ENCODE measurements around the gene BDKRB2. TPM values are rescaled to one million over a fixed set of nuclear protein-coding genes. Genes with fewer than 3 reads are reported as not detected.
A peak's percentile ranks its signal among the peaks of the same experiment; 100 is the strongest.

The BDKRB2 gene
- total RNA-seq, 6 donors from 2014 or later: 0.78 to 4.0 (median 1.8) TPM; not detected in 1

DNA sequence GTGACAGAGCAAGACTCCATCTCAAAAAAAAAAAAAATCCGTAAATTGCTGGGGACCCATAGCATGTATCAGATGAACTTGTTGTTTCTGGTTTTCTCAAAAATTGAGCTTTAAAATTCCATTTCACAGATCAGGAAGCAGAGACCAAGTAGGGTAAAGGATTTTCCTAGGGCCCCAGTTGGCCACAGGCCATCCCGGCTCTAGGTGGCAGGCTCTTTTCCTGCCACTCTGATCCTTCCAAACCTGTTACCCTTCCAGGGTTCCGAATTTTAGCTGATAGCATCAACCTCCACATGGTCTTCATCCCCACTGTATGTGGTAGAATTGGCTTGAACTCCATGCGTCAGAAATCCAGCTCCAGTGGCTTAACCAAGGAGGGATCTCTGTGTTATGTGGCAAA is 36.1 kb upstream of the BDKRB2 start:
- Histone ChIP-seq H3K27ac (no peak overlapping the region), H3K36me3 (no peaks in the 10 kb centered on the region), H3K27me3 (no peaks in the 10 kb centered on the region), H3K4me3 (no peak overlapping the region), H3K9me3 (no peaks in the 10 kb centered on the region), H3K4me1 (peaks cover 0 to 25% (median 5%) of the 10 kb centered on the region in 4 donors)
- TF ChIP-seq, protein P1, sequence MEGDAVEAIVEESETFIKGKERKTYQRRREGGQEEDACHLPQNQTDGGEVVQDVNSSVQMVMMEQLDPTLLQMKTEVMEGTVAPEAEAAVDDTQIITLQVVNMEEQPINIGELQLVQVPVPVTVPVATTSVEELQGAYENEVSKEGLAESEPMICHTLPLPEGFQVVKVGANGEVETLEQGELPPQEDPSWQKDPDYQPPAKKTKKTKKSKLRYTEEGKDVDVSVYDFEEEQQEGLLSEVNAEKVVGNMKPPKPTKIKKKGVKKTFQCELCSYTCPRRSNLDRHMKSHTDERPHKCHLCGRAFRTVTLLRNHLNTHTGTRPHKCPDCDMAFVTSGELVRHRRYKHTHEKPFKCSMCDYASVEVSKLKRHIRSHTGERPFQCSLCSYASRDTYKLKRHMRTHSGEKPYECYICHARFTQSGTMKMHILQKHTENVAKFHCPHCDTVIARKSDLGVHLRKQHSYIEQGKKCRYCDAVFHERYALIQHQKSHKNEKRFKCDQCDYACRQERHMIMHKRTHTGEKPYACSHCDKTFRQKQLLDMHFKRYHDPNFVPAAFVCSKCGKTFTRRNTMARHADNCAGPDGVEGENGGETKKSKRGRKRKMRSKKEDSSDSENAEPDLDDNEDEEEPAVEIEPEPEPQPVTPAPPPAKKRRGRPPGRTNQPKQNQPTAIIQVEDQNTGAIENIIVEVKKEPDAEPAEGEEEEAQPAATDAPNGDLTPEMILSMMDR (IDR thresholded peaks at IDR 0.05): no peak
- TF ChIP-seq POLR2A (IDR thresholded peaks at IDR 0.05): no peak
- no peak for TF ChIP-seq POLR2AphosphoS5 (IDR thresholded peaks at IDR 0.05)
- no peak for TF ChIP-seq EP300 (IDR thresholded peaks at IDR 0.05)
- WGBS, 2 donors: 85 to 94% methylated on average over 4 of the region's 4 CpGs
- ATAC-seq (ENCODE audit: low FRiP score in 2 of 2): no peak
- DNase-seq: no peak

DNA sequence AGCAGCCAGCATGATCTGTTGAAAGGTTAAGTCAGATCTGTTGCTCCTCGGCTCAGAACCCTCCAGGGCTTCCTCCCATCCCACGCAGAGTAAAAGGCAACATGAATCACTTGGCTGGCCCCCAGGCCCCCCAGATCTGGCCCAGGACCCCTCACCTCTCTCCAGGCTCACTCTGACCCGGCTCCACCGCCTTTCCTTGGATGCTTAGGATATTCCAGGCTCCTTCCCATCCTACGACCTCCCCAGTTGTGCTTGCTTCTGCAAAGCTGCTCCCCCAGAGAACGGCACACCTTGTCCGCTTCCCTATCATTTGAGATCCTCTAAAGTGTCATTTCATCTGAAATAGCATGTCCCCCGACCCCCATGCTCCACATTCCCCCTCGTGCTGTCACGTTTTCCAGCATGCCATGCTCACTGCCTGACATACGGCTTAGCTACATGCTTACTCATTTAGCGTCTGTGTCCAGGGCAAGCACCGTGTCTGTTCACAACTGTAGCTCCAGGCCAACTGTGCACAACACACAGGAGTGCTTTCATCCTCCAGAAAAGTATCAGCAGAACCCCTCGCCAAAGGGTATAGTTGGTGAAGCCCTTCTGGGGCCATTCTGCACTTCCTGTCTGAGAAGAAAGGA is 33.6 kb upstream of the BDKRB2 start:
- Histone ChIP-seq H3K9me3 (no peaks in the 10 kb centered on the region), H3K36me3 (no peaks in the 10 kb centered on the region), H3K4me3 (no peak overlapping the region), H3K27me3 (no peaks in the 10 kb centered on the region), H3K27ac (no peak overlapping the region), H3K4me1 (peaks cover 0 to 16% (median 3%) of the 10 kb centered on the region in 4 donors)
- TF ChIP-seq EP300 (IDR thresholded peaks at IDR 0.05) (no peak), POLR2AphosphoS5 (IDR thresholded peaks at IDR 0.05) (no peak), POLR2A (IDR thresholded peaks at IDR 0.05) (no peak)
- TF ChIP-seq, protein P1 (IDR thresholded peaks at IDR 0.05): no peak
- 80 to 84% methylated on average over 14 of the region's 14 CpGs for WGBS, 2 donors
- DNase-seq: no peak
- no peak for ATAC-seq (ENCODE audit: low FRiP score in 2 of 2)

DNA sequence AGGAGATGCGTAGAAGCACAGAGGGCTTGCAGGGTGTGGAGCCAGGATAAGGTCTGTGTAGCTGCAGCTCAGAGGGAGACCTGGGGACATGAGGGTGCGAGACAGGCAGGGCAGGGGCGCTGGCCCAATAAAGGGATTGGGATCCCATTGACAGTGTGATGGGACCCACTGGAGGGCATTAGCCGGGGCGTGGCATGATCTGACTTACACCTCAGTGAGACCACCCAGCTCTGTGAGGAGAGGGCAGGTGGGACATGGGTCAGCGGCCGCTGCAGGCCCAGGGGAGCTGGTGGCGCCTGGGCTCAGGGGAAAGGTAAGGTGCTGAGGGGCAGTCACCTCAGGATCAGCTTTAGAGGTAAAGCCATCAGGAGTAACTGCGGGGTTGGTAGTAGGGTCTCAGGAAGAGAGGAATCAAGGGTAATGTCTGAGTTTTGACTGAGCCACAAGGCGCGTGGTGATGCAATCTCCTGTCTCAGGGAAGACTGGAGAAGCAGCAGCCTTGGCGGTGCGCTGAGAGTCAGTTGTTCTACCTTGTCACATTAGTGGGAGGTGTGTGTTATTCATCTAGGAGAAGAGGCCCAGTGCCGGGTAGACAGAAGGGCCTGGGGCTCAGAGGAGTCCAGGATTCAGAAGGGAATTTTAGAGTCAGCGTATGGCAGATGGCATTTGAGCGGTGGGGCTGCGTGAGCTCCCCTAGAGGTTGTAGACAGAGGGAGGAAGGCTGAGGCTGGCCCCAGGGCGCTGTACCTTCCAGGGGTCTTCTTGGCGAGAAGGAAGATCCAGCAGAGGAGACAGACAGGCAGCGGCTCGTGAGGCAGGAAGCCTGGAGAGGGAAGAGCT is 30.8 kb upstream of the BDKRB2 start:
- H3K4me3 ChIP-seq: no peak overlapping the region
- H3K36me3 ChIP-seq: no peaks in the 10 kb centered on the region
- DNase-seq (no peak), ATAC-seq (ENCODE audit: low FRiP score in 2 of 2) (no peak)
- no peaks in the 10 kb centered on the region for H3K27me3 ChIP-seq
- no peaks in the 10 kb centered on the region for H3K9me3 ChIP-seq
- no peak for TF ChIP-seq POLR2AphosphoS5 (IDR thresholded peaks at IDR 0.05)
- TF ChIP-seq, protein P1 (IDR thresholded peaks at IDR 0.05): no peak
- no peak for TF ChIP-seq POLR2A (IDR thresholded peaks at IDR 0.05)
- no peak for TF ChIP-seq EP300 (IDR thresholded peaks at IDR 0.05)
- H3K27ac ChIP-seq: no peak overlapping the region
- WGBS, 2 donors: 89 to 93% methylated on average over 21 of the region's 21 CpGs
- peaks cover 0 to 6% (median 1%) of the 10 kb centered on the region in 4 donors for H3K4me1 ChIP-seq

DNA sequence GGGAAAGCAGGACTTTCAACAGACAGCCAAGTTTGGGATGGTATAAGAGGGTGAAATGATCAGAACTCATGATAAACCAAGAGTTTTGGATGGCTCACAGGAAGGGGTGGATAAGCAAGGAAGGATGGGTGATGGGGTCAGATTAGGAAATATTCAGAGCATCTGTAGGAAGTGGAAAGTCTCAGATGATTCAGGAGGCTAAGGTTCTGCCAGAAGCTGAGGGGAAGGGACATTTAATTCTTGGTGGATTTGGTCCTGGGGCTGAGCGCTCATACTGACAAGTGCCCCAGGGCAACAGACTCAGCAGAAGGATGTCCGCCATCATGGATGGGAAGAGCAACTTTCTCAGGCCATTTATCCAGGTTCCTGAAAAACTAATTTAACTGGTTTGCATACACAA is 28.4 kb upstream of the BDKRB2 start:
- peak in 1 of 2 donors; percentile 49 for ATAC-seq (ENCODE audit: low FRiP score in 2 of 2)
- WGBS, 2 donors: 93 to 95% methylated on average over 2 of the region's 2 CpGs

More for the DNA sequence above, 28.4 kb upstream of the BDKRB2 start:
- DNase-seq: no peak
- Histone ChIP-seq H3K27ac (peak overlapping the region in 1 of 4 donors; percentile 22), H3K27me3 (no peaks in the 10 kb centered on the region), H3K36me3 (no peaks in the 10 kb centered on the region), H3K4me3 (no peak overlapping the region), H3K9me3 (no peaks in the 10 kb centered on the region), H3K4me1 (peaks cover 0 to 6% (median 1%) of the 10 kb centered on the region in 4 donors)
- no peak for TF ChIP-seq POLR2A (IDR thresholded peaks at IDR 0.05)
- TF ChIP-seq EP300 (IDR thresholded peaks at IDR 0.05): no peak
- no peak for TF ChIP-seq POLR2AphosphoS5 (IDR thresholded peaks at IDR 0.05)
- TF ChIP-seq, protein P1 (IDR thresholded peaks at IDR 0.05): no peak
